PC-3 (cell line): Measurements from ENCODE around the gene TRPM8.

Experiments used
- EZH2 ChIP-seq: fragments of 300-600 bp; sonication (generic); IDR thresholded peaks from one replicate; pipeline ENCODE4 v1.6.1; 2017; ENCODE audit warnings: antibody characterized with exemption, mild to moderate bottlenecking, low read length; ENCODE audit not compliant: unreplicated experiment
- EZH2phosphoT487 ChIP-seq: fragments of 300-600 bp; sonication (generic); IDR thresholded peaks from 2 replicates; pipeline ENCODE4 v1.6.1; 2018; ENCODE audit warnings: mild to moderate bottlenecking, antibody characterized with exemption, low read length, borderline replicate concordance
- TF ChIP-seq, protein P1 (sequence below): fragments of 300-600 bp; sonication (generic); conservative IDR thresholded peaks from 2 replicates; pipeline ENCODE4 v1.5.1; 2017; ENCODE audit warnings: antibody characterized with exemption, low read depth, mild to moderate bottlenecking, low read length

- TF ChIP-seq, protein P1, sequence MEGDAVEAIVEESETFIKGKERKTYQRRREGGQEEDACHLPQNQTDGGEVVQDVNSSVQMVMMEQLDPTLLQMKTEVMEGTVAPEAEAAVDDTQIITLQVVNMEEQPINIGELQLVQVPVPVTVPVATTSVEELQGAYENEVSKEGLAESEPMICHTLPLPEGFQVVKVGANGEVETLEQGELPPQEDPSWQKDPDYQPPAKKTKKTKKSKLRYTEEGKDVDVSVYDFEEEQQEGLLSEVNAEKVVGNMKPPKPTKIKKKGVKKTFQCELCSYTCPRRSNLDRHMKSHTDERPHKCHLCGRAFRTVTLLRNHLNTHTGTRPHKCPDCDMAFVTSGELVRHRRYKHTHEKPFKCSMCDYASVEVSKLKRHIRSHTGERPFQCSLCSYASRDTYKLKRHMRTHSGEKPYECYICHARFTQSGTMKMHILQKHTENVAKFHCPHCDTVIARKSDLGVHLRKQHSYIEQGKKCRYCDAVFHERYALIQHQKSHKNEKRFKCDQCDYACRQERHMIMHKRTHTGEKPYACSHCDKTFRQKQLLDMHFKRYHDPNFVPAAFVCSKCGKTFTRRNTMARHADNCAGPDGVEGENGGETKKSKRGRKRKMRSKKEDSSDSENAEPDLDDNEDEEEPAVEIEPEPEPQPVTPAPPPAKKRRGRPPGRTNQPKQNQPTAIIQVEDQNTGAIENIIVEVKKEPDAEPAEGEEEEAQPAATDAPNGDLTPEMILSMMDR = no peak
- no peak for TF ChIP-seq EZH2phosphoT487
- no peak for TF ChIP-seq EZH2
These were observed 110.5 kb downstream of the TRPM8 start for GRCh38 chr2:234027641-234028040.
